ENCODE measurements around the gene EXOSC10.

DNA sequence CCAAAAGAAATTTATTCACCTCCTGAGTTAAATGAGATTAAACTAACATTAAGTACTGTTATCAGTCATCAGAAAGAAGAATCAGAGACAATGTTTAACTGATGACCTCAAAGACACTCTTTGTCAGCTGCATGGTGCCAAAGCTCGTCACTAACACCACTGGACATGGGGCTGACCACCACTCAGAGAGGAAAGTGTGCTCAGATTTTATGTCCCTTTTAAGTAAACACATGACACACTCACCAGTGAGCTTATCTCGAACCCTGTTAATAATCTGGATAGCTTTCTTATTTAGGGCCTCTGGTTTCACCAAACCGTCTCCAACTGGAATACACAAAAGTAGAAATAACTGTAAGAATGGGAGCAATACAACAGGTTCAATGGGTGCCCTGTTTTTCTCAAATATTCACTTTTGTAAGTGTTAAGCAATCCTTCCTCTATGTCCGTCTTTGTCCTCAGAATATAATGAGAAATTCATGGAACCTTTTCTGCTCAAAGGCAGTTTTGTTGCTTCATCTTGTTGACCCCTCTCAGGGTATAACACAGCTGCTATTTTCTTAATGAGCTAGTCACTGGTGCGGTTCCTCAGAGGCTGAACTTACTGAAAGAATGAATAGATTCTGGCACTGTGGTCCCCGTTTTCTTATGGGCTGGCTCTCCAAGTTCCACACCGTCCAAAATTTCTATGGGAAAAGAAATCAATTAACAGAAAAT is 9.5 kb upstream of the EXOSC10 start:
- TF ChIP-seq, protein P1, sequence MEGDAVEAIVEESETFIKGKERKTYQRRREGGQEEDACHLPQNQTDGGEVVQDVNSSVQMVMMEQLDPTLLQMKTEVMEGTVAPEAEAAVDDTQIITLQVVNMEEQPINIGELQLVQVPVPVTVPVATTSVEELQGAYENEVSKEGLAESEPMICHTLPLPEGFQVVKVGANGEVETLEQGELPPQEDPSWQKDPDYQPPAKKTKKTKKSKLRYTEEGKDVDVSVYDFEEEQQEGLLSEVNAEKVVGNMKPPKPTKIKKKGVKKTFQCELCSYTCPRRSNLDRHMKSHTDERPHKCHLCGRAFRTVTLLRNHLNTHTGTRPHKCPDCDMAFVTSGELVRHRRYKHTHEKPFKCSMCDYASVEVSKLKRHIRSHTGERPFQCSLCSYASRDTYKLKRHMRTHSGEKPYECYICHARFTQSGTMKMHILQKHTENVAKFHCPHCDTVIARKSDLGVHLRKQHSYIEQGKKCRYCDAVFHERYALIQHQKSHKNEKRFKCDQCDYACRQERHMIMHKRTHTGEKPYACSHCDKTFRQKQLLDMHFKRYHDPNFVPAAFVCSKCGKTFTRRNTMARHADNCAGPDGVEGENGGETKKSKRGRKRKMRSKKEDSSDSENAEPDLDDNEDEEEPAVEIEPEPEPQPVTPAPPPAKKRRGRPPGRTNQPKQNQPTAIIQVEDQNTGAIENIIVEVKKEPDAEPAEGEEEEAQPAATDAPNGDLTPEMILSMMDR (IDR thresholded peaks at IDR 0.05): no peak
- TF ChIP-seq POLR2A (IDR thresholded peaks at IDR 0.05): no peak
- no peak for TF ChIP-seq POLR2AphosphoS5 (IDR thresholded peaks at IDR 0.05)
- no peak for TF ChIP-seq EP300 (IDR thresholded peaks at IDR 0.05)
